Measurements from ENCODE around the gene HBS1L. TPM values are rescaled to one million over a fixed set of nuclear protein-coding genes. Genes with fewer than 3 reads are reported as not detected.

Gene HBS1L
- total and polyA plus RNA-seq, 9 of the 15 experiments (the other 6 are each of a cell fraction or from before 2014, with no cell fraction given), result 101 to 199 (median 145) TPM

DNA sequence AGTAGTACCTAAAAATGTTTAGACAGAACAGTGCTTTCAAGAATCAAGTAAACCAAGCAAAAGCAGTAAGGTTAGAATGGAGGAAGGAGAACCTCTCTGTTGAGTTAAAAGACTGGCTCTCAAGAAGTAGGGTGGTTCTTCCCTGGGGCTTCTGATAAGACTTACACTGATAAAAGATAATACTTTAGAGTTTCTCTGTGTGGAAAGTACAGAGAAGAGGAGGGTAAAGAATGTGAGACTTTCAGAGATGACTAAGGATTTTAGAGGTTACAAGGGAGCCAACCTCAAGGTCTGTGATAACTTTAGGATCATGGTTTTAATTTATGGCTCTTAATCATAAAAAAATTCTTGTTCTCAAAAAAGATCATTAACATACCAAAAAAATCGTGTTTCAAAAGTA lies 73.8 kb downstream of the HBS1L start (continued):
- TF ChIP-seq, protein P1, sequence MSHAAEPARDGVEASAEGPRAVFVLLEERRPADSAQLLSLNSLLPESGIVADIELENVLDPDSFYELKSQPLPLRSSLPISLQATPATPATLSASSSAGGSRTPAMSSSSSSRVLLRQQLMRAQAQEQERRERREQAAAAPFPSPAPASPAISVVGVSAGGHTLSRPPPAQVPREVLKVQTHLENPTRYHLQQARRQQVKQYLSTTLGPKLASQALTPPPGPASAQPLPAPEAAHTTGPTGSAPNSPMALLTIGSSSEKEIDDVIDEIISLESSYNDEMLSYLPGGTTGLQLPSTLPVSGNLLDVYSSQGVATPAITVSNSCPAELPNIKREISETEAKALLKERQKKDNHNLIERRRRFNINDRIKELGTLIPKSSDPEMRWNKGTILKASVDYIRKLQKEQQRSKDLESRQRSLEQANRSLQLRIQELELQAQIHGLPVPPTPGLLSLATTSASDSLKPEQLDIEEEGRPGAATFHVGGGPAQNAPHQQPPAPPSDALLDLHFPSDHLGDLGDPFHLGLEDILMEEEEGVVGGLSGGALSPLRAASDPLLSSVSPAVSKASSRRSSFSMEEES (CRISPR knock-in tag; IDR thresholded peaks at IDR 0.05), result no peak
- TF ChIP-seq FOXK1 (CRISPR knock-in tag; IDR thresholded peaks at IDR 0.05; ENCODE audit: borderline replicate concordance), result no peak
- no peak for TF ChIP-seq ZNF140 (CRISPR knock-in tag; IDR thresholded peaks at IDR 0.05)
- TF ChIP-seq ZBTB17 (CRISPR knock-in tag; IDR thresholded peaks at IDR 0.05), result no peak
- TF ChIP-seq CC2D1A (IDR thresholded peaks at IDR 0.05), result peak; percentile 66; the same call in 1 of the 2 replicates
- TF ChIP-seq, protein P2, sequence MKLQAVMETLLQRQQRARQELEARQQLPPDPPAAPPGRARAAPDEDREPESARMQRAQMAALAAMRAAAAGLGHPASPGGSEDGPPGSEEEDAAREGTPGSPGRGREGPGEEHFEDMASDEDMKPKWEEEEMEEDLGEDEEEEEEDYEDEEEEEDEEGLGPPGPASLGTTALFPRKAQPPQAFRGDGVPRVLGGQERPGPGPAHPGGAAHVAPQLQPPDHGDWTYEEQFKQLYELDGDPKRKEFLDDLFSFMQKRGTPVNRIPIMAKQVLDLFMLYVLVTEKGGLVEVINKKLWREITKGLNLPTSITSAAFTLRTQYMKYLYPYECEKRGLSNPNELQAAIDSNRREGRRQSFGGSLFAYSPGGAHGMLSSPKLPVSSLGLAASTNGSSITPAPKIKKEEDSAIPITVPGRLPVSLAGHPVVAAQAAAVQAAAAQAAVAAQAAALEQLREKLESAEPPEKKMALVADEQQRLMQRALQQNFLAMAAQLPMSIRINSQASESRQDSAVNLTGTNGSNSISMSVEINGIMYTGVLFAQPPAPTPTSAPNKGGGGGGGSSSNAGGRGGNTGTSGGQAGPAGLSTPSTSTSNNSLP (IDR thresholded peaks at IDR 0.05; ENCODE audit: borderline replicate concordance, low read depth, low read length), result peak; percentile 70; the same call in 1 of the 2 replicates
- TF ChIP-seq CBFA2T2 (conservative IDR thresholded peaks at IDR 0.05), result peak; percentile 57
- TF ChIP-seq ZNF644 (tag; IDR thresholded peaks at IDR 0.05; ENCODE audit: low read depth), result peak; percentile 43; the same call in 1 of the 2 replicates
- TF ChIP-seq MCM7 (IDR thresholded peaks at IDR 0.05), result no peak
- TF ChIP-seq, protein P3, sequence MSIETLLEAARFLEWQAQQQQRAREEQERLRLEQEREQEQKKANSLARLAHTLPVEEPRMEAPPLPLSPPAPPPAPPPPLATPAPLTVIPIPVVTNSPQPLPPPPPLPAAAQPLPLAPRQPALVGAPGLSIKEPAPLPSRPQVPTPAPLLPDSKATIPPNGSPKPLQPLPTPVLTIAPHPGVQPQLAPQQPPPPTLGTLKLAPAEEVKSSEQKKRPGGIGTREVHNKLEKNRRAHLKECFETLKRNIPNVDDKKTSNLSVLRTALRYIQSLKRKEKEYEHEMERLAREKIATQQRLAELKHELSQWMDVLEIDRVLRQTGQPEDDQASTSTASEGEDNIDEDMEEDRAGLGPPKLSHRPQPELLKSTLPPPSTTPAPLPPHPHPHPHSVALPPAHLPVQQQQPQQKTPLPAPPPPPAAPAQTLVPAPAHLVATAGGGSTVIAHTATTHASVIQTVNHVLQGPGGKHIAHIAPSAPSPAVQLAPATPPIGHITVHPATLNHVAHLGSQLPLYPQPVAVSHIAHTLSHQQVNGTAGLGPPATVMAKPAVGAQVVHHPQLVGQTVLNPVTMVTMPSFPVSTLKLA (conservative IDR thresholded peaks at IDR 0.05), result no peak; a peak in 1 of 4 replicates
- TF ChIP-seq, protein P4, sequence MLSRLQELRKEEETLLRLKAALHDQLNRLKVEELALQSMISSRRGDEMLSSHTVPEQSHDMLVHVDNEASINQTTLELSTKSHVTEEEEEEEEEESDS (CRISPR knock-in tag; IDR thresholded peaks at IDR 0.05), result no peak
- no peak for TF ChIP-seq ZNF507 (tag; conservative IDR thresholded peaks at IDR 0.05)
- 0 out of 2 replicates have a peak, but pooled peaks have one; percentile 21 for TF ChIP-seq ATF7 (IDR thresholded peaks at IDR 0.05)
- peak; percentile 77 for TF ChIP-seq MAFF (IDR thresholded peaks at IDR 0.05; ENCODE audit: low read length)
- TF ChIP-seq CREM (IDR thresholded peaks at IDR 0.05; ENCODE audit: low read depth), result no peak
- no peak for TF ChIP-seq RHOXF2B (CRISPR knock-in tag; conservative IDR thresholded peaks at IDR 0.05)
- TF ChIP-seq, protein P5, sequence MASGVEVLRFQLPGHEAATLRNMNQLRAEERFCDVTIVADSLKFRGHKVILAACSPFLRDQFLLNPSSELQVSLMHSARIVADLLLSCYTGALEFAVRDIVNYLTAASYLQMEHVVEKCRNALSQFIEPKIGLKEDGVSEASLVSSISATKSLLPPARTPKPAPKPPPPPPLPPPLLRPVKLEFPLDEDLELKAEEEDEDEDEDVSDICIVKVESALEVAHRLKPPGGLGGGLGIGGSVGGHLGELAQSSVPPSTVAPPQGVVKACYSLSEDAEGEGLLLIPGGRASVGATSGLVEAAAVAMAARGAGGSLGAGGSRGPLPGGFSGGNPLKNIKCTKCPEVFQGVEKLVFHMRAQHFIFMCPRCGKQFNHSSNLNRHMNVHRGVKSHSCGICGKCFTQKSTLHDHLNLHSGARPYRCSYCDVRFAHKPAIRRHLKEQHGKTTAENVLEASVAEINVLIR (CRISPR knock-in tag; IDR thresholded peaks at IDR 0.05), result no peak
- TF ChIP-seq, protein P6, sequence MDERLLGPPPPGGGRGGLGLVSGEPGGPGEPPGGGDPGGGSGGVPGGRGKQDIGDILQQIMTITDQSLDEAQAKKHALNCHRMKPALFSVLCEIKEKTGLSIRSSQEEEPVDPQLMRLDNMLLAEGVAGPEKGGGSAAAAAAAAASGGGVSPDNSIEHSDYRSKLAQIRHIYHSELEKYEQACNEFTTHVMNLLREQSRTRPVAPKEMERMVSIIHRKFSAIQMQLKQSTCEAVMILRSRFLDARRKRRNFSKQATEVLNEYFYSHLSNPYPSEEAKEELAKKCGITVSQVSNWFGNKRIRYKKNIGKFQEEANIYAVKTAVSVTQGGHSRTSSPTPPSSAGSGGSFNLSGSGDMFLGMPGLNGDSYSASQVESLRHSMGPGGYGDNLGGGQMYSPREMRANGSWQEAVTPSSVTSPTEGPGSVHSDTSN (CRISPR knock-in tag; IDR thresholded peaks at IDR 0.05; ENCODE audit: low read depth), result no peak
- TF ChIP-seq, protein P6 (tag; conservative IDR thresholded peaks at IDR 0.05; ENCODE audit: low read depth), result peak; percentile 56; the same call in 1 of the 2 replicates
- peak; percentile 95 for TF ChIP-seq DPF2 (IDR thresholded peaks at IDR 0.05)
- peak; percentile 79 for TF ChIP-seq TEAD4 (IDR thresholded peaks at IDR 0.05; ENCODE audit: low read length)
- no peak for TF ChIP-seq TEAD4 (CRISPR knock-in tag; IDR thresholded peaks at IDR 0.05; ENCODE audit: borderline replicate concordance)
- peak; percentile 86 for TF ChIP-seq HDAC2 (IDR thresholded peaks at IDR 0.05)
